HuH-7.5 (cell line): Measurements from ENCODE around the gene PPP1CC.

Experiments
- DNase-seq: peaks from one replicate; pipeline ENCODE4 v3.0.0; 2011; ENCODE audit warnings: low spot score

Gene PPP1CC

GRCh38 chr12:110687396-110688169 lies 55.1 kb downstream of the PPP1CC start:
- no peak for DNase-seq

GRCh38 chr12:110686294-110686903 lies 56.3 kb downstream of the PPP1CC start:
- DNase-seq = no peak

GRCh38 chr12:110684312-110684836 lies 58.3 kb downstream of the PPP1CC start:
- DNase-seq = no peak

- no peak for DNase-seq
These were observed 58.8 kb downstream of the PPP1CC start for GRCh38 chr12:110683888-110684287.

- no peak for DNase-seq
These were observed 62.7 kb downstream of the PPP1CC start for GRCh38 chr12:110680032-110680431.

GRCh38 chr12:110679201-110679600 lies 63.5 kb downstream of the PPP1CC start:
- no peak for DNase-seq

GRCh38 chr12:110677982-110678381 lies 64.7 kb downstream of the PPP1CC start:
- no peak for DNase-seq

- DNase-seq = no peak
These were observed 65.3 kb downstream of the PPP1CC start for GRCh38 chr12:110677206-110677911.

GRCh38 chr12:110676171-110676570 lies 66.5 kb downstream of the PPP1CC start:
- DNase-seq = no peak

GRCh38 chr12:110670161-110670701 lies 72.5 kb downstream of the PPP1CC start:
- DNase-seq = no peak
